Gastroesophageal sphincter (tissue), 2 donors: ENCODE data around the gene AP1S2.

ENCODE experiments used
- EP300 ChIP-seq: sonication (generic); formaldehyde crosslinking; IDR thresholded peaks from one replicate; pipeline ENCODE4 v1.6.1; 2017; ENCODE audit warnings: antibody characterized with exemption, mild to moderate bottlenecking
- POLR2A ChIP-seq, 2 donors: fragments of 450-650 bp; IDR thresholded peaks; one replicate each; pipeline ENCODE4 v1.6.1; 2017; ENCODE audit warnings: antibody characterized with exemption in 2 of 2, mild to moderate bottlenecking in 2 of 2, moderate library complexity in 1 of 2
- POLR2AphosphoS5 ChIP-seq: sonication (generic); formaldehyde crosslinking; IDR thresholded peaks from one replicate; pipeline ENCODE4 v1.6.1; 2017; ENCODE audit warnings: antibody characterized with exemption

- no peak for TF ChIP-seq POLR2AphosphoS5
- TF ChIP-seq POLR2A (IDR thresholded peaks at IDR 0.05), result no peak
- no peak for TF ChIP-seq EP300
These were observed 11.5 kb upstream of the AP1S2 start for GRCh38 chrX:15866147-15866546.
